HG02763 (cell line): ENCODE data around the gene EMX1.

Experiments
- ATAC-seq: cut with Tn5 transposase; IDR thresholded peaks from one replicate; pipeline ENCODE4 v1.9.1; 2021; ENCODE audit warnings: mild to moderate bottlenecking, moderate library complexity; ENCODE audit not compliant: unreplicated experiment

The EMX1 gene

DNA sequence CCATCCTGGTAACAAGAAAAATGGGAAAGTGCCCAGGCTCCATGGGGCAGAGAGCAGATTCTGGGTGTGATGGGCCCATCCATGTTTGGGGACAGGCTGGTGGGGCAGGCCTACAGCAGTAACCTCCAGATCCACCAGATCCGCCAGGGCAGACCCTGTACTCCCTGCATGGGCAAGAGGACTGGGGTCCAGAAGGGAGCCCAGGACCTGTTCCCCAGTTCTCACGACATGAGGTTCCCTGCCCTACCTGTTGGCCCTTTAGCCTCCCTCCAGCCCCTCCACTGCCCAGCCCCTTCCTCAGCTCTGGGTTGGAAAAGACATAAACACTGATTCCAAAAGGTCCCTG is 38.7 kb downstream of the EMX1 start:
- ATAC-seq: no peak

GRCh38 chr2:72956936-72957335 is 39.6 kb downstream of the EMX1 start:
- ATAC-seq: no peak

- no peak for ATAC-seq
Observed at GRCh38 chr2:72958542-72959385, 41.4 kb downstream of the EMX1 start.

DNA sequence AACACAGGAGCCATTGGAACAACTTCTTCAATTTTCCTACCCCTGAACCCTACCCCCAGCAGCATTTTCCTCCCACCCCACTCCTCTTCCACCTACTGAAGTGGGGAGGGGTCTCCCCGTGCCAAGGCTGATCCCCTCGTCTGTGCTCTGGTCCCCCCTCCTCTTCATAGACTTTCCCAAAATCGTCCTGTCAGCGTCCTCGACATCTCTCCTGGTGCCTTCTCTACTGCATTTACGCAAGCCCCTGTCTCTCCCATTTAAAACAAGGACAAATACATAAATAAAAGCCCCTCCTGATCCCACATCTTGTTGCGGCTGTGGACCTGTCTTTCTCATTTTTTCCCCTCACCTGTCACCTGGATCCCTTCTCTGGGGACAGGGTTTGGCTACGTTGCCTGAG is 42.2 kb downstream of the EMX1 start:
- no peak for ATAC-seq

DNA sequence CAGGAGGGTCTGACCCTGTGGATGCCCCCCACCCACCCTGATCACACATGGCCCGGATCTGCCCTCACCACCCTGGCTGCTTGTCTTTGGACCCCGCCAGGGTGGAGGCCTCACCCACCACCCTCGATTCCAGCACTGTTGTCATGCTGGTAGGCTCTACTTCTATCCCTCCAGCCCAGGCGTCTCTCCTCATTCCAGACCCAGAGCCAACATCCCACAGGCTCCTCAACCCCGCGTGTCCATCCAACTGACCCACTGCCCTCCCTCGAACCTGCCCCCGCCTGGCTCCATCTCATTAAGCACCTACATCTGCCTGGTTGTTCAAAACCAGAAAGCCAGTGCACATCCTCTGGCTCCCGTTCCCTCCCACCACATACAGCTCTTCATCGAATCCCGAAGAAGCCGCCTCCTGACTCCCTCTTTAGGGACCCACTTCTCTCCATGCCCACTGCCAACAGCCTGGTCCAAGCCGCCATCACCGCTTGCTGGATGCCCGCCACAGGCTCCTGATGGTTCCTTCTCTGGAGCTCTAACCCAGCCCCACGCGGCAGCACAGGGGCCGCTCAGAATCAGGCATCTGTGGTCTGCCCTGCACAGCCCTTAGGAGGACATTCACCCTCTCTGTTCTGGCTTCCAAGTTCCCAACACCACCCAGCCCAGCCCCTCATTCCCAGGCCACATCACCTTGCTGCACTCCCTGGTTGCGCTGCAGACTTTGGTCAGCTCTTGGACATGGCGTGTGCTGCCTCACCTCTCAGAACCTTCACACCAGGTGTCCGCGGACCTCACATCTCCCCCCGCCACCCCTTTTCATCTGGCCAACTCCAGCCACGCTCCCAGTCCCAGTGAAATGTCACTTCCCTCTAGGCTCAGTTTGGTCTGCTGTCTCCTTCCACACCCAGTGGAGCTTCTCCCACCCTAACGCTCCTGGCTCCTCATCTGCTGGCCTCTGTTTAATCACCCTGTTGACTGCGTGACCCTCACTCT is 43.0 kb downstream of the EMX1 start:
- ATAC-seq: no peak

- no peak for ATAC-seq
Observed at GRCh38 chr2:72961036-72961720, 43.9 kb downstream of the EMX1 start.

DNA sequence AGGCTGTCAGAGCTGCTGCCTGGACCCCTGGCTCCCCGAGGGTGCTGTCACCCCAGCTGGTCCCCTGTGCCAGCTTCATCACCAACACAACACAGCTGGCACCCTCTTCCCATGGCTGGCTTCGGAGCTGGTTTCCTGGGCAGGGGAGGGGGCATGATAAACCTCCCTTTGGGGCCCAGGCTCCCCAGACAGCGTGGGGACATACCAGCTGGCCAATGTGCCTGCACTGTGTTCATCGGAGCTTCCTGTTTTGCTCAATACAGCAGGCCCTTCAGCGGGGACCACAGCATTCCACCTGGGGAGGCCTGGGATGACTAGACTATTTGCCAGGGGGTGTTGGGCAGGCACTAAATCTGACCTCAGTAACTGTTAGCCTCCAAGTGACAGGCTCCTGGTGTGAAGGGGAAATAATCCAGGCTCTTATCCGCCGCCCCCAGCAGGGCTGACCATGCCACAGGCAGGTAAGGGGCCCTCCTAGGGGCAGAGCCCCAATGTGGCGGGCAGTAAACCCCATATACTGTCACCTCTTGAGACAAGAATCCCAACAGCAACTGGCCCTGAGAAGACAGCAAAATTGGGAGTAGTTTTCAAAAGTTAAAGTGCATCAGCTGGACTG is 44.6 kb downstream of the EMX1 start:
- ATAC-seq: no peak

DNA sequence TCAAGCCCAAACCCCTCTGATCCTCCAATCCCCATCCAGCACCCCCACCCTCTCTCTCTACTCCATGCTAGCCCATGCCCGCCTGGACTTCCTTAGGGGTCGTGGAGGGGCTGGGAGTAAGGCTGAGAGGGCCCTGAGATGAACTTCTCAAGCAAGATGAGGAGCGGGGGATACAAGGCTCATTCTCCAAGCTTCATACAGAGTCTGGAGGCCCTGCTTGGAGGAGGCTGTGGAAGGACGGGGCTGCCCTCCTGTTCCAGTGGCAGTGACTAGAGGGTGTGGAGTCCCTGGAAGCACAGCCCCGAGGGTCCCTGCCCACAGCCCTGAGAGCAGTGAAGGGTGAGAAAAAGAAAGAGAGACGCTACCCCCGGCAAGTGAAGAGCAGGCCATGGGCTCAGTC is 45.6 kb downstream of the EMX1 start:
- no peak for ATAC-seq

- no peak for ATAC-seq
Observed at GRCh38 chr2:72963423-72964145, 46.3 kb downstream of the EMX1 start.

DNA sequence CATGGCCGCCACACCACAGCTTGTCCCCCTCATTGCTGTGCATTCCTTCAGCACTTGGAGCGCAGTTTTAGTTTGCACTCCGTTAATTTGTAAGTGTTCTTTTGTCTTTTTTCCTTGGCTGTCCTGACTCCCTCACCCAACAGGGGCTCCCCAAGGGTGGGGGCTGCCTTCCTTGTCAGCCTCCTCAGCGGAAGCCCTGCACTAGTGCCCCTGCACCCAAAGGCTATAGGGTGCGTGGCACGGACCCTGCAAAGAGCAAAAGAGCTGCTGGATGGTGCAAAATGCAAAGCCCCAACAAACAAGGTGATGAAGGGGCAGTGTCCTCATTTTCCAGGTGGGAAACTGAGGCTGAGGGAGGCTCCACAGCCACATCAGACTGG is 46.8 kb downstream of the EMX1 start:
- no peak for ATAC-seq

DNA sequence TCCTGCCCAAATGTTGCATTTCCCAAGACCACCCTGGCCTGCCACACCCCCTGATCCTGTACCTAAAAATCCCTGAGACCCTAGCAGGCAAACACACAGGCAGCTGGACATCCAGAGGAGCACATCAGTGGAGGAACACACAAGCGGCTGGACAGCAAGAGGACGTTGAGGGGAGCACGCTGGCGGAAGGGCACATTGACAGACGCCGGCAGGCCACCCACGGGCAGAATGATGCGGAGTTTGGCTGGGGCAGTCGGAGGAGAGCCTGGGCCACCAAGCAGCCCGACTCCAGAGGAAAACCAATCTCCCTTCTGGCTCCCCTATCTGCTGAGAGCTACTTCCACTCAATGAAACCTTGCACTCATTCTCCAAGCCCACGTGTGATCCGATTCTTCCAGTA is 47.7 kb downstream of the EMX1 start:
- ATAC-seq: no peak

- ATAC-seq: no peak
Observed at GRCh38 chr2:72965770-72966450, 48.6 kb downstream of the EMX1 start.

GRCh38 chr2:72968286-72968685 is 51.0 kb downstream of the EMX1 start:
- ATAC-seq: no peak

DNA sequence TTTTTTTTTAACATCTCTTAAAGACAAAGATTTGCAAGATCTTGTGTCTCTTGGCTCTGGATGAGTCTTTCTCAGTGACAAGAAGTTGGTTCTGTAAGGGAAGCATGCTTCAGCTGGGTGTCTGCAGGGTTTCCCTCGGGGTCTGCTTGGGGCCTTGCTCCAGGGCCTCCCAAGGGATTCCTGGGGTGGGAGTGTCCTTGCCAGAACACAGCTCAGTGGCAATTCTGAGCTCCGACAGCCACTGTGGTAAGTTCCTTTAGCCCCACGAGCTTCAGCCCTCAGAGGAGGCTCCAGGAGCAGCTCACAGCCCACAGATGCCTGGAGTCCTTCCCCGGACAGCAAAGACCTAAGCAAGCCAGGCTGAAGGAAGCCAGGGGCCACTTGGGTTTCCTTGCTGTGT is 52.4 kb downstream of the EMX1 start:
- ATAC-seq: no peak

- ATAC-seq: no peak
Observed at GRCh38 chr2:72971036-72971435, 53.7 kb downstream of the EMX1 start.

GRCh38 chr2:72972352-72973136 is 55.2 kb downstream of the EMX1 start:
- no peak for ATAC-seq

GRCh38 chr2:72973137-72973535 is 55.8 kb downstream of the EMX1 start:
- ATAC-seq: no peak

- peak; percentile 77 for ATAC-seq
Observed at GRCh38 chr2:72973566-72974435, 56.5 kb downstream of the EMX1 start.
